Measurements from ENCODE around the gene SLC1A3. TPM values are rescaled to one million over a fixed set of nuclear protein-coding genes. Genes with fewer than 3 reads are reported as not detected.

SLC1A3 gene
- total and polyA plus RNA-seq, 2 donors (not counting 1 experiment from before 2014, with no cell fraction given) = 0.37 TPM; not detected in 1

DNA sequence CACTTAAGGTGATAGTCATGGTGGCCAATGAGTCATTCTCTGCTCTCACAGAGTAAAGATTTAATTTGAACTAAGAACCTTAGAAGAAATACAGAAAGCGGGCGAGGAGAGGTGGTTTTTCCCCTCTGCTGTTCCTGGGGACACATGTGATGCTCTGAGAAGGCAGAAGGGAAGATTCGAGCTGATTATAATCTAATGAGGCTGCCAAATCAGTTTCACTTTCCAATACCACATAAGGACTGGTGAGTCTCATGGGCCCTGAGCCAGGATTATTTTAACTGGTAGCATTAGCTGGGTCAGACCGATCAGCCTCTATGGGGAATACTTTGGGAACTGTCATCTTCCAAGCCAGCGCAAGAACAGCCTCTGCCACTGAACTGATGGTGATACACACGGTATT is 116.5 kb downstream of the SLC1A3 start:
- peak overlapping the region; percentile 12 for H3K9ac ChIP-seq (ENCODE audit: low read length)
- no peaks in the 10 kb centered on the region for H3K27me3 Mint-ChIP-seq
- H3K27ac Mint-ChIP-seq = peak overlapping the region; percentile 87
- peak overlapping the region in 2 of 5 experiments; percentile 1 to 34 for H3K4me3 ChIP-seq (ENCODE audit: control extremely low read depth in 1 of 5, extremely low read depth in 1 of 5, insufficient read depth in 1 of 5, low read depth in 2 of 5, low read length in 4 of 5)
- no peaks in the 10 kb centered on the region for H3K9me3 ChIP-seq (ENCODE audit: control extremely low read depth in 1 of 3, control insufficient read depth in 2 of 3, insufficient read depth in 1 of 3, low read length in 2 of 3)
- POLR2A ChIA-PET = interaction anchor here (0.5 to 3.1 kb wide), 3 partner anchors 154 to 516 kb away, joined by 3 to 15 read pairs (median 11); partner anchors contain the start of gene NIPBL
- peaks cover 50% of the 10 kb centered on the region for H3K79me2 ChIP-seq (ENCODE audit: control insufficient read depth, insufficient read depth, low read length)
- peak overlapping the region; percentile 75 for H3K4me2 ChIP-seq (replicated peaks; ENCODE audit: low read depth, low read length, poor library complexity, severe bottlenecking)
- H3K4me1 ChIP-seq (ENCODE audit: control insufficient read depth in 2 of 2, insufficient read depth in 2 of 2, low read length in 2 of 2) = peaks cover 56 to 57% of the 10 kb centered on the region in 2 donors
- intact Hi-C loops (cut with micrococcal nuclease) = loop anchor here (1.0 kb wide), 1 partner anchor 22 kb away; no protein-coding TSS in a partner anchor
- peaks cover 60% of the 10 kb centered on the region for H3K4me1 Mint-ChIP-seq
- peak overlapping the region; percentile 75 for H3K4me3 Mint-ChIP-seq
- no peak overlapping the region for H2AFZ ChIP-seq (ENCODE audit: insufficient read depth, low read depth, low read length, poor library complexity, severe bottlenecking)
- DNase-seq = peak; percentile 72
- peak overlapping the region; percentile 77 to 90 for H3K27ac ChIP-seq (ENCODE audit: low read length in 2 of 2)
- TF ChIP-seq EZH2 (IDR thresholded peaks at IDR 0.05; ENCODE audit: borderline replicate concordance, insufficient read depth, low read depth, low read length, poor library complexity, severe bottlenecking) = no peak
- H3K27me3 ChIP-seq (replicated peaks in 1 of 4; ENCODE audit: control extremely low read depth in 1 of 4, control insufficient read depth in 3 of 4, insufficient read depth in 4 of 4, low read length in 3 of 4) = no peaks in the 10 kb centered on the region
- 58% methylated on average over 3 of the region's 6 CpGs for WGBS (ENCODE audit: insufficient coverage)
- ATAC-seq (ENCODE audit: low read depth) = peak; percentile 11
- CTCF ChIA-PET = interaction anchor here (0.7 to 5.7 kb wide), 9 partner anchors 10 to 148 kb away, joined by 3 to 59 read pairs (median 6); no protein-coding TSS in a partner anchor
- H4K20me1 ChIP-seq (ENCODE audit: control insufficient read depth, insufficient read depth, low read length, poor library complexity, severe bottlenecking) = peaks cover 11% of the 10 kb centered on the region
- peaks cover 1 to 3% of the 10 kb centered on the region in 2 experiments for H3K36me3 ChIP-seq (replicated peaks in 1 of 2; ENCODE audit: control extremely low read depth in 1 of 2, control insufficient read depth in 1 of 2, extremely low read depth in 1 of 2, insufficient read depth in 2 of 2, low read length in 1 of 2)
- H3K9me3 Mint-ChIP-seq (ENCODE audit: insufficient read depth) = no peaks in the 10 kb centered on the region

DNA sequence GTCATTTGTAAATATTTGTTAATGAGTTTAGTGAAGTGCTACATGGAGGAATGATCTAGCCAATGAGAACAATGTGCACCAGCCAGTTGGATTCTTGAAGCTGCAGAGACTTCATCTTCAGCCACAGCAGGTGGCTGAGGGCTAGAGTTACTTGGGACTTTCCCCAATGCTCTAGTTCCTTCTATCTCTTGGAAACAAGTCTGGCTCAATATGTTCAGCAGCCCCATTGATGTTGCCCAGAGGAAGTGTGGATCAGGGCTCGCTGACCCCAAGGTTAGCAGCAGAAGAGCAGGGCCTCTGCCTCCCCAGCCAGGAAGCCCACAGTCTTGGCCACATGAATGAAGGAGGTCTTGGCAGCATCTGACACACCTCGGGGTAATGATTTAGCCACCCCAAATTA is 117.5 kb downstream of the SLC1A3 start:
- peak overlapping the region; percentile 38 to 86 (median 62) for H3K4me3 ChIP-seq (ENCODE audit: control extremely low read depth in 1 of 5, extremely low read depth in 1 of 5, insufficient read depth in 1 of 5, low read depth in 2 of 5, low read length in 4 of 5)
- Mint-ChIP-seq H3K9me3 (ENCODE audit: insufficient read depth) (no peaks in the 10 kb centered on the region), H3K4me3 (peak overlapping the region; percentile 91), H3K27ac (peak overlapping the region; percentile 98), H3K27me3 (no peaks in the 10 kb centered on the region), H3K4me1 (peaks cover 58% of the 10 kb centered on the region)
- 0% methylated on average over 1 of the region's 2 CpGs for WGBS (ENCODE audit: insufficient coverage)
- DNase-seq (peak; percentile 80), ATAC-seq (ENCODE audit: low read depth) (peak; percentile 54)
- intact Hi-C loops (cut with micrococcal nuclease) = loop anchor here (1.0 to 2.0 kb wide), 4 partner anchors 21 to 482 kb away; no protein-coding TSS in a partner anchor
- peak overlapping the region; percentile 79 for H2AFZ ChIP-seq (ENCODE audit: insufficient read depth, low read depth, low read length, poor library complexity, severe bottlenecking)
- H4K20me1 ChIP-seq (ENCODE audit: control insufficient read depth, insufficient read depth, low read length, poor library complexity, severe bottlenecking) = peaks cover 11% of the 10 kb centered on the region
- no peaks in the 10 kb centered on the region for H3K27me3 ChIP-seq (replicated peaks in 1 of 4; ENCODE audit: control extremely low read depth in 1 of 4, control insufficient read depth in 3 of 4, insufficient read depth in 4 of 4, low read length in 3 of 4)
- H3K9ac ChIP-seq (ENCODE audit: low read length) = peak overlapping the region; percentile 59
- peaks cover 56 to 57% of the 10 kb centered on the region in 2 donors for H3K4me1 ChIP-seq (ENCODE audit: control insufficient read depth in 2 of 2, insufficient read depth in 2 of 2, low read length in 2 of 2)
- H3K9me3 ChIP-seq (ENCODE audit: control extremely low read depth in 1 of 3, control insufficient read depth in 2 of 3, insufficient read depth in 1 of 3, low read length in 2 of 3) = no peaks in the 10 kb centered on the region
- CTCF ChIA-PET = interaction anchor here (0.6 to 5.7 kb wide), 12 partner anchors 10 to 482 kb away, joined by 3 to 59 read pairs (median 8); partner anchors contain the start of gene NADK2
- peak overlapping the region; percentile 75 for H3K4me2 ChIP-seq (replicated peaks; ENCODE audit: low read depth, low read length, poor library complexity, severe bottlenecking)
- TF ChIP-seq, protein P1, sequence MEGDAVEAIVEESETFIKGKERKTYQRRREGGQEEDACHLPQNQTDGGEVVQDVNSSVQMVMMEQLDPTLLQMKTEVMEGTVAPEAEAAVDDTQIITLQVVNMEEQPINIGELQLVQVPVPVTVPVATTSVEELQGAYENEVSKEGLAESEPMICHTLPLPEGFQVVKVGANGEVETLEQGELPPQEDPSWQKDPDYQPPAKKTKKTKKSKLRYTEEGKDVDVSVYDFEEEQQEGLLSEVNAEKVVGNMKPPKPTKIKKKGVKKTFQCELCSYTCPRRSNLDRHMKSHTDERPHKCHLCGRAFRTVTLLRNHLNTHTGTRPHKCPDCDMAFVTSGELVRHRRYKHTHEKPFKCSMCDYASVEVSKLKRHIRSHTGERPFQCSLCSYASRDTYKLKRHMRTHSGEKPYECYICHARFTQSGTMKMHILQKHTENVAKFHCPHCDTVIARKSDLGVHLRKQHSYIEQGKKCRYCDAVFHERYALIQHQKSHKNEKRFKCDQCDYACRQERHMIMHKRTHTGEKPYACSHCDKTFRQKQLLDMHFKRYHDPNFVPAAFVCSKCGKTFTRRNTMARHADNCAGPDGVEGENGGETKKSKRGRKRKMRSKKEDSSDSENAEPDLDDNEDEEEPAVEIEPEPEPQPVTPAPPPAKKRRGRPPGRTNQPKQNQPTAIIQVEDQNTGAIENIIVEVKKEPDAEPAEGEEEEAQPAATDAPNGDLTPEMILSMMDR (IDR thresholded peaks at IDR 0.05) = no peak
- TF ChIP-seq EZH2 (IDR thresholded peaks at IDR 0.05; ENCODE audit: borderline replicate concordance, insufficient read depth, low read depth, low read length, poor library complexity, severe bottlenecking) = no peak
- H3K27ac ChIP-seq (ENCODE audit: low read length in 2 of 2) = peak overlapping the region; percentile 77 to 90
- peaks cover 40% of the 10 kb centered on the region for H3K79me2 ChIP-seq (ENCODE audit: control insufficient read depth, insufficient read depth, low read length)
- peaks cover 0 to 1% of the 10 kb centered on the region in 2 experiments for H3K36me3 ChIP-seq (replicated peaks in 1 of 2; ENCODE audit: control extremely low read depth in 1 of 2, control insufficient read depth in 1 of 2, extremely low read depth in 1 of 2, insufficient read depth in 2 of 2, low read length in 1 of 2)
- POLR2A ChIA-PET = interaction anchor here (0.7 to 3.1 kb wide), 5 partner anchors 21 to 572 kb away, joined by 3 to 15 read pairs (median 7); partner anchors contain the start of genes NADK2, NIPBL and SKP2

Measured in B cell (primary cell).